SU-DHL-6 (cell line): ENCODE measurements around the gene RHOB.

Experiments
- EZH2phosphoT487 ChIP-seq: fragments of 200-600 bp; sonication (generic), shearing (Covaris generic); conservative IDR thresholded peaks from 2 replicates; pipeline ENCODE4 v1.6.1; 2018; ENCODE audit warnings: mild to moderate bottlenecking, antibody characterized with exemption, low read length, moderate library complexity, mixed read lengths
- TF ChIP-seq, protein P1 (sequence below): fragments of 200-600 bp; sonication (generic); IDR thresholded peaks from one replicate; pipeline ENCODE4 v1.5.1; 2017; ENCODE audit warnings: antibody characterized with exemption, mild to moderate bottlenecking, low read length, moderate library complexity; ENCODE audit not compliant: insufficient read depth, poor library complexity, severe bottlenecking

DNA sequence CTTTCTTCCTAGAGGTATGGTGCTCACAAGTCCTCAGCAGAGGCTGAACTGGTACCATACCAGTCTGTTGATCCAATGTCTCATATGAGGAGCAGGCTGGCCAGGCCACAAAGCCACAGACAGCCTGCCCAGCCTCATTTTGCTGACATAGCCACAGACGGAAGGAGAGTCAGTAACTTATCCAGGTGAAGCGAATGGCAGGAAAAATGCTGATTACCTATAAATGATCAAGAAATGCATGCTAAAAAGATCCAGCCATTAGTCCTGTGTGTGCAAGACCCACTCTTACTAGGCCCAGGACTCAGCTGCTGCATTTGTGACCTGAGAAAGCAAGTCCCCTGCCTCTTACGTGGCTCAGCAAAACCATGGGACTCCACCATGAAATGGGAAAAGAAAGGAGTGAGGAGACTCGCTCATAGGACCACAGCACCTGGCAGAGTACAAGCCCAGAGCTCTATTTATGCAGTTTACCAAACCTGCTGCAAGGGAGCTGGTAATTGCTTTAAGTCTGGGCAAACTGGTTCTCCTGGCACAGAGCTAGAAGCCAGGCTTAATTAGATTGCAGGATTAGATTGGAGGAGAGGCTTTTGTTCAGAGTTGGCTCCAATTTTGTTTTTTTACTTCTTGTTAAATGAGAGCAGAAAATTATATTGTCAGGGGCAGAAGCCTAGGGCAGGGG is 19.0 kb downstream of the RHOB start:
- TF ChIP-seq, protein P1, sequence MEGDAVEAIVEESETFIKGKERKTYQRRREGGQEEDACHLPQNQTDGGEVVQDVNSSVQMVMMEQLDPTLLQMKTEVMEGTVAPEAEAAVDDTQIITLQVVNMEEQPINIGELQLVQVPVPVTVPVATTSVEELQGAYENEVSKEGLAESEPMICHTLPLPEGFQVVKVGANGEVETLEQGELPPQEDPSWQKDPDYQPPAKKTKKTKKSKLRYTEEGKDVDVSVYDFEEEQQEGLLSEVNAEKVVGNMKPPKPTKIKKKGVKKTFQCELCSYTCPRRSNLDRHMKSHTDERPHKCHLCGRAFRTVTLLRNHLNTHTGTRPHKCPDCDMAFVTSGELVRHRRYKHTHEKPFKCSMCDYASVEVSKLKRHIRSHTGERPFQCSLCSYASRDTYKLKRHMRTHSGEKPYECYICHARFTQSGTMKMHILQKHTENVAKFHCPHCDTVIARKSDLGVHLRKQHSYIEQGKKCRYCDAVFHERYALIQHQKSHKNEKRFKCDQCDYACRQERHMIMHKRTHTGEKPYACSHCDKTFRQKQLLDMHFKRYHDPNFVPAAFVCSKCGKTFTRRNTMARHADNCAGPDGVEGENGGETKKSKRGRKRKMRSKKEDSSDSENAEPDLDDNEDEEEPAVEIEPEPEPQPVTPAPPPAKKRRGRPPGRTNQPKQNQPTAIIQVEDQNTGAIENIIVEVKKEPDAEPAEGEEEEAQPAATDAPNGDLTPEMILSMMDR = no peak
- no peak for TF ChIP-seq EZH2phosphoT487
